Stimulated activated CD8-positive, alpha-beta memory T cell treated with anti-CD3 and anti-CD28 coated beads, Interleukin-2, amount 100 ng/mL, for 48 hours (primary cell): Measurements from ENCODE around the gene CENPQ.

Experiments
- DNase-seq, 2 donors: peaks; one replicate each; pipeline ENCODE4 v3.0.0-alpha.2; 2020; ENCODE audit warnings: low read depth in 2 of 2

Gene CENPQ

GRCh38 chr6:49541210-49541724 lies 78.1 kb downstream of the CENPQ start:
- DNase-seq = no peak

GRCh38 chr6:49541936-49542335 lies 78.8 kb downstream of the CENPQ start:
- DNase-seq = no peak
